Activated B cell treated with CpG ODN at 0.5 μM for 24 hours (primary cell): ENCODE results near the gene TRABD2B. TPM values are rescaled to one million over a fixed set of nuclear protein-coding genes. Genes with fewer than 3 reads are reported as not detected.

Experiments
- ATAC-seq: fragments of 200-7000 bp; cut with Tn5 transposase; one replicate; pipeline ENCODE4 v1.10.0; 2021; ENCODE audit warnings: low read depth, mild to moderate bottlenecking, moderate library complexity
- CTCF ChIA-PET: fragments of 350-600 bp; sonication (Branson Sonifier 250); formaldehyde crosslinking; loops from one replicate; lab custom pipeline; 2021; ENCODE audit warnings: antibody characterized with exemption; lab: Charles Lee
- POLR2A ChIA-PET: fragments of 350-600 bp; sonication (Branson Sonifier 250); formaldehyde crosslinking; loops from one replicate; lab custom pipeline; 2021; ENCODE audit warnings: antibody characterized with exemption; lab: Charles Lee
- DNase-seq: peaks from one replicate; pipeline ENCODE4 v3.0.0; 2022
- H3K27ac Mint-ChIP-seq: one replicate; pipeline ENCODE4 v1.8.0; 2020; ENCODE audit warnings: mixed read lengths
- H3K27me3 Mint-ChIP-seq: one replicate; pipeline ENCODE4 v1.8.0; 2021; ENCODE audit warnings: mixed read lengths
- H3K36me3 Mint-ChIP-seq: one replicate; pipeline ENCODE4 v1.8.0; 2021; ENCODE audit warnings: low read depth, mixed read lengths
- H3K4me1 Mint-ChIP-seq: one replicate; pipeline ENCODE4 v1.8.0; 2021; ENCODE audit warnings: mixed read lengths
- H3K4me3 Mint-ChIP-seq: one replicate; pipeline ENCODE4 v1.8.0; 2020; ENCODE audit warnings: mild to moderate bottlenecking, mixed read lengths
- H3K9me3 Mint-ChIP-seq: one replicate; pipeline ENCODE4 v1.8.0; 2020; ENCODE audit warnings: mixed read lengths
- CTCF ChIP-seq: fragments of 200-600 bp; IDR thresholded peaks from one replicate; pipeline ENCODE4 v1.8.0; 2022; ENCODE audit warnings: antibody characterized with exemption, mild to moderate bottlenecking
- intact Hi-C: fragments of 100-400 bp; cut with micrococcal nuclease; formaldehyde crosslinking; loops from one replicate; pipeline ENCODE4 v1.15.1; 2024
- total RNA-seq: library from RNA; stranded (reverse); gene quantifications from 2 replicates; pipeline ENCODE4 v1.2.3, GENCODE V29; 2022

Gene TRABD2B
- total RNA-seq, 1 donor from 2014 or later, result not detected

- Mint-ChIP-seq H3K27me3 (peaks cover 9% of the 10 kb centered on the region), H3K27ac (no peak overlapping the region), H3K9me3 (no peaks in the 10 kb centered on the region), H3K4me3 (no peak overlapping the region), H3K4me1 (no peaks in the 10 kb centered on the region), H3K36me3 (no peaks in the 10 kb centered on the region)
- POLR2A ChIA-PET, result no interaction called here
- DNase-seq, result no peak
- intact Hi-C loops, result no loop called here
- CTCF ChIA-PET, result no interaction called here
- no peak for ATAC-seq
- TF ChIP-seq CTCF, result no peak
Observed at GRCh38 chr1:47758341-47759250, 238.6 kb downstream of the TRABD2B start.

- intact Hi-C loops, result no loop called here
- peaks cover 9% of the 10 kb centered on the region for H3K27me3 Mint-ChIP-seq
- CTCF ChIA-PET, result no interaction called here
- no peaks in the 10 kb centered on the region for H3K9me3 Mint-ChIP-seq
- TF ChIP-seq CTCF, result no peak
- H3K27ac Mint-ChIP-seq, result no peak overlapping the region
- POLR2A ChIA-PET, result no interaction called here
- H3K36me3 Mint-ChIP-seq, result no peaks in the 10 kb centered on the region
- DNase-seq (no peak), ATAC-seq (no peak)
- no peaks in the 10 kb centered on the region for H3K4me1 Mint-ChIP-seq
- H3K4me3 Mint-ChIP-seq, result no peak overlapping the region
Observed at GRCh38 chr1:47757226-47757975, 239.8 kb downstream of the TRABD2B start.

GRCh38 chr1:47756411-47756810 lies 240.8 kb downstream of the TRABD2B start:
- H3K27me3 Mint-ChIP-seq, result peaks cover 9% of the 10 kb centered on the region
- ChIA-PET CTCF (interaction anchor here (1.4 kb wide), 1 partner anchor 564 kb away, joined by 6 read pairs; no protein-coding TSS in a partner anchor), POLR2A (no interaction called here)
- intact Hi-C loops, result no loop called here
- DNase-seq, result no peak
- no peak for TF ChIP-seq CTCF
- H3K4me1 Mint-ChIP-seq, result no peaks in the 10 kb centered on the region
- no peaks in the 10 kb centered on the region for H3K36me3 Mint-ChIP-seq
- ATAC-seq, result no peak
- no peak overlapping the region for H3K4me3 Mint-ChIP-seq
- H3K9me3 Mint-ChIP-seq, result no peaks in the 10 kb centered on the region
- no peak overlapping the region for H3K27ac Mint-ChIP-seq

- ATAC-seq, result no peak
- no peak for DNase-seq
- ChIA-PET POLR2A (no interaction called here), CTCF (interaction anchor here (0.9 to 1.4 kb wide), 2 partner anchors 22 to 564 kb away, joined by 3 to 6 read pairs; no protein-coding TSS in a partner anchor)
- Mint-ChIP-seq H3K27me3 (peaks cover 9% of the 10 kb centered on the region), H3K9me3 (no peaks in the 10 kb centered on the region), H3K4me1 (no peaks in the 10 kb centered on the region), H3K27ac (no peak overlapping the region), H3K36me3 (no peaks in the 10 kb centered on the region), H3K4me3 (no peak overlapping the region)
- no peak for TF ChIP-seq CTCF
- intact Hi-C loops, result no loop called here
Observed at GRCh38 chr1:47756006-47756405, 241.2 kb downstream of the TRABD2B start.
